Hematopoietic multipotent progenitor cell treated with erythropoietin and hydrocortisone succinate and interleukin-3 and kit ligand, for 17 days (in vitro differentiated cells): ENCODE results near the gene WDR6.

Experiments
- DNase-seq: peaks from one replicate; pipeline ENCODE4 v3.0.0-alpha.2; 2015; ENCODE audit warnings: low spot score

Gene WDR6

GRCh38 chr3:49030321-49030720, 23.1 kb downstream of the WDR6 start:
- DNase-seq: peak; percentile 60

GRCh38 chr3:49032646-49033304, 25.6 kb downstream of the WDR6 start:
- DNase-seq: no peak

- DNase-seq: no peak
Observed at GRCh38 chr3:49034650-49035049, 27.5 kb downstream of the WDR6 start.

GRCh38 chr3:49035281-49035680, 28.1 kb downstream of the WDR6 start:
- no peak for DNase-seq

GRCh38 chr3:49053543-49053942, 46.4 kb downstream of the WDR6 start:
- DNase-seq: no peak

- DNase-seq: no peak
Observed at GRCh38 chr3:49054344-49054862, 47.2 kb downstream of the WDR6 start.

- DNase-seq: no peak
Observed at GRCh38 chr3:49057268-49057667, 50.1 kb downstream of the WDR6 start.

- no peak for DNase-seq
Observed at GRCh38 chr3:49058011-49058410, 50.8 kb downstream of the WDR6 start.
